Ovary (tissue), 3 donors: ENCODE results near the gene DAPL1.

Source experiments
- EP300 ChIP-seq: sonication (generic); formaldehyde crosslinking; IDR thresholded peaks from one replicate; pipeline ENCODE4 v1.6.1; 2017; ENCODE audit warnings: antibody characterized with exemption
- TF ChIP-seq, protein P1 (sequence below), 3 donors: fragments of 450-650 bp in 2 of 3; fragments of 200-600 bp in 1 of 3; IDR thresholded peaks; one replicate each; pipeline versions ENCODE4 v1.5.1 to v1.8.0; 2016 to 2022; ENCODE audit warnings: antibody characterized with exemption in 3 of 3, mild to moderate bottlenecking in 1 of 3
- donor health status: DM: no; HTN: no; CAD: no.

DNA sequence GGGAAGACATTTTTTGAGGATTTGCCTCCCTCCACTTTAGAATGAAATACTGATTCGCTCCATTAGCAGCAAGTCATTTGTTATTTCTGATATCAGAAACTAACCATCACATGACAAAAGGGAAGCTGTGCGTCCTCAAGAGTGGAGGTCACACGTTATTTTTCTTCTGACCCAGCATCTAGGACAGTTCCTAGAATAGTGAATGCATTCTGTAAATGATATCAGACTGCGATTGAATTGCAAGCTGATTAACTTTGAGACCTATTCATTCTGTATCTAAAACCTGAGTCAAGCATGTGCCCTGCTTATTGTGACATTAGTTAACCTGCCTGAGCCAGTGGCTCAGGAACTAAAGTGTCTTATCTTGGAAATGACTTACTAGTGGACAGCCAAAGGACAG, 10.1 kb downstream of the DAPL1 start:
- TF ChIP-seq, protein P1, sequence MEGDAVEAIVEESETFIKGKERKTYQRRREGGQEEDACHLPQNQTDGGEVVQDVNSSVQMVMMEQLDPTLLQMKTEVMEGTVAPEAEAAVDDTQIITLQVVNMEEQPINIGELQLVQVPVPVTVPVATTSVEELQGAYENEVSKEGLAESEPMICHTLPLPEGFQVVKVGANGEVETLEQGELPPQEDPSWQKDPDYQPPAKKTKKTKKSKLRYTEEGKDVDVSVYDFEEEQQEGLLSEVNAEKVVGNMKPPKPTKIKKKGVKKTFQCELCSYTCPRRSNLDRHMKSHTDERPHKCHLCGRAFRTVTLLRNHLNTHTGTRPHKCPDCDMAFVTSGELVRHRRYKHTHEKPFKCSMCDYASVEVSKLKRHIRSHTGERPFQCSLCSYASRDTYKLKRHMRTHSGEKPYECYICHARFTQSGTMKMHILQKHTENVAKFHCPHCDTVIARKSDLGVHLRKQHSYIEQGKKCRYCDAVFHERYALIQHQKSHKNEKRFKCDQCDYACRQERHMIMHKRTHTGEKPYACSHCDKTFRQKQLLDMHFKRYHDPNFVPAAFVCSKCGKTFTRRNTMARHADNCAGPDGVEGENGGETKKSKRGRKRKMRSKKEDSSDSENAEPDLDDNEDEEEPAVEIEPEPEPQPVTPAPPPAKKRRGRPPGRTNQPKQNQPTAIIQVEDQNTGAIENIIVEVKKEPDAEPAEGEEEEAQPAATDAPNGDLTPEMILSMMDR (IDR thresholded peaks at IDR 0.05): no peak
- no peak for TF ChIP-seq EP300
